Middle frontal gyrus (tissue), 1 donor: ENCODE data around the gene LRRC59.

Source experiments
- DNase-seq: peaks from one replicate; pipeline ENCODE4 v3.0.0-alpha.2; 2015; ENCODE audit warnings: low spot score; ENCODE audit errors: extremely low spot score

Gene LRRC59

DNA sequence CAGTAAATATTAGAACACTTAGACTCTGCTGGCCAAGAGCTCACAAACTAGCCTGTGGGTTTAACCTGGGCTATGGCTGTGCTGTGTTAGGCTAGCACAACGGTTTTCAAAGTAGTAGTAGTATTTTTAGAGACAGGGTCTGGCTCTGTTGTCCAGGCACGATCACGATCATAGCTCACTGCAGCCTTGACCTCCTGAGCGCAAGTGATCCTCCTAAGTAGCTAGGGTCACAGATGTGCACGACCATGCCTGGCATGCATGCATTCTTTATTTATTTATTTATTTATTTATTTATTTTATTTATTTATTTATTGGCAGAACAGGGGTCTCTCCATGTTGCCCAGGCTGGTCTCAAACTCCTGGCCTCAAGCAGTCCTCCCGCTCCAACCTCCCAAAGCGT is 34.7 kb downstream of the LRRC59 start:
- DNase-seq, result no peak

DNA sequence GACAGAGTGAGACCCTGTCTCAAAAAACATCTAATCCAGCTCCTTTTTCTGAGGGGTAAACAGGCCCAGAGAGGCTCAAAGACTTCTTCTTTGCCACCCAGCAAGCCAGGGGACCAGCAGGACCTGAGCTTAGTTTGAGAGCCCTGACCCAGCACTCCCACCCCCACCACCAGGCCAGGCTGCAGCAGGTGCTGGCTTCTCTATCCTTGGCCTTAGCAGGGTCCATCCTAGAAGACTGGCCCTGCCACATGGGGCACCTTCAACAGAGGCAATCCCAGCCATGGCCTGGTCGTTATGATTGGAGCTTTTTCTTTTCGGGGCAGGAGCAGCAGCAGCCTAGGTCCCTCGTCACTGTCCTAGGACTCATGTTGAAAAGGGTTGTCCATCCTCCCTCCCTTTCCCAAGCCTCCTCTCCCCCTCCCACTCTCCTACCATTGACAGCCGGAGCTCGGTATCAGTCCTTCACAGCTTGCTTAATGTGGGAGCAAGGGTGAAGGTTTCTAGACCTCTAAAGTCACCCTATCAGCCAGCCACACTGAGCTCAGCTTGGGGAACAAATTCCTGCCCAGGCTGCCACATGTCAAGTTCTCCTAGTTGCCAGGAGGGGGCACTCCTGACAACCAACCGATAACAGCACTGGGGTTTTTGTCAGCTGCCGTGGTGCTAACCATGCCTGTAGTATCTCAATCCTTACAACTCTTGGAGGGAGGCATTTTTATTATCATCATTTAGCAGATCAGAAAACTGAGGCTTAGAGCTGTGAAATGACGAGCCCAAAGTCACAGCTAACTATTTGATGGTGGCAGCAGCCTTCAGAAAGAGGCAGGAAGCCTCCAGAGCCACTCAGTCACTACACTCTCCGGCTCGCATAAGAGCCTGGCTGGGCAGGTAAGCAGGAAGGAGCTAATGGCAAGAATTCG is 35.5 kb downstream of the LRRC59 start:
- no peak for DNase-seq

DNA sequence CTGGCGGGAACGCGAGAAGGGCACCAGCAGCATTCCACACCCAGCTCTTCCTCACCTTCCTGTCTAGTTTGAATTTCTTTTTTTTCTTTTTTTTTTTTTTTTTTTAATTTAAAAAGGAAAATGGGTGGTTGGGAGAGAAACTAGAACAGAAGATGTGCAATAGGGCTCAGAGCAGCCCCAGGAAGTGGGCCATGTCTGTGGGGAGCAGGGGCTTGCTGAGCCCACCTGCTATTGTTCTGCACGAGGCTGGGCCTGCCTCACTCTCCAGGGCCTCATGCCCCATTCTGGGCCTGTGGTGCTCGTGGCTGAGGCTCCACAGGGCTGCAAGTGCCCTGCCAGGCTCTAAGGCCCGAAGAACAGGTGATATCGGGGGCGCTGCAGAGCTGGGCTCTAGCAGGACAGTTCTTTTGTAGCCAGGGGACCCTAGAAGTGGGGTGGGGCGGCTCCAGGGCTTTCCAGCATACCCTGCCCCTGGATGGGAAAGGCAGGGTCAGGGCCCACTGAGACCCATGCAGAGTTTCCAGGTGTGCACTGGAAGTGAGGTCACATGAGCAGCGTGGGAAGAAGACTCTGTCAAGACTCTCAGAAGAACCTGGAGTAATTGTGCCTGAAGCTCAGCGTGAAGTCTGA is 36.7 kb downstream of the LRRC59 start:
- DNase-seq, result no peak

DNA sequence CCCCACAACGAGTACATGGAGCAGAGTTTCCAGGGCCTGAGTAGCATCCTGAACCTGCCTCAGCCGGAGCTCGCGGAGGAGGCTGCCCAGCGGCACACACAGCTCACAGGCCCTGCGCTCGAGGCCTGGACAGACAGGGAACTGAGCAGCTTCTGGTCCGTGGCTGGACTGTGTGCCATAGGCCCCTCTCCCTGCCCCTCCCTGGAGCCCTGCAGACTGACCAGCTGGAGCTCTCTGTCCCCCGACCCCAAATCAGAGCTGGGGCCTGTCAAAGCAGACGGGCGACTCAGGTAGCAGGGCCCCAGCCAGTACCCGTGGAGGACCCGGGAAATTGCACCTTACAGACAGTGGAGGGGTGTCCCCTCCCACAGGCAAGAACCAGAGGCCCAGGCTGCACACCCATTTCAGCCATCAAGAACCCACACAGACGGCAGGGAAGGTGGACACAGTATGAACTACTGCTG is 37.3 kb downstream of the LRRC59 start:
- DNase-seq, result no peak

DNA sequence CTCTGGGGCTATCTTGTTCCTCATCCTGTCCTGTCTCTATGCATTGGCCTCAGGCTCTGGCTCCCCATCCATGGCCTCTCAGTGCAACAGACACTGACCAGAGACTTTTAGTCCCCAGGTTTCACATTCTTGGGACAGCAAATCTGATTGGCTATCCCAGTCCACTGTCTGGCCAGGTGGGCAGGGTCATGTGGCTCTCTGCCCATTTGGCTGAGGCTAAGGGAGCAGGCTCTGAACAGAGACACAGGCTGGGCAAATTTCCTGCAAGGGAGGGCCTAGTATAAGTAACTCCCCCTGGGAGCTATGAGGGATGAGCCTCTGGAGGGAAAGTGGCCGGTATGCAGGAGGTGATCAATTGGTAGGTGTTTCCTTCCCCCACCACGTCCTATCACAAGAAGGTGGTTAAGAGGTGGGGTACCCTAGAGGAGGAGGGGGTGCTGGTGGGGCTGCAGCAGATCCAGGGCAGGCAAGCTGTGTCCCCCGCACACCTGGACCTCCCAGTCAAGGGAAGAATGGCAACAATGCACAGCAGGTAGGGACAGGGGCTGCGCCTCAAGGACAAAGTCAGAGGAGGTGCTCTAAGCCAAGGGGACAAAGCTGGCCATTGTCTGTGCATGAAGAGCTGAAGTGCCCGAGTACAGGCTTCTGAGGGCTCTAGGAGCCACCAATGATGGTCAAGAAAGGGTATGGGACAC is 38.2 kb downstream of the LRRC59 start:
- DNase-seq, result no peak

DNA sequence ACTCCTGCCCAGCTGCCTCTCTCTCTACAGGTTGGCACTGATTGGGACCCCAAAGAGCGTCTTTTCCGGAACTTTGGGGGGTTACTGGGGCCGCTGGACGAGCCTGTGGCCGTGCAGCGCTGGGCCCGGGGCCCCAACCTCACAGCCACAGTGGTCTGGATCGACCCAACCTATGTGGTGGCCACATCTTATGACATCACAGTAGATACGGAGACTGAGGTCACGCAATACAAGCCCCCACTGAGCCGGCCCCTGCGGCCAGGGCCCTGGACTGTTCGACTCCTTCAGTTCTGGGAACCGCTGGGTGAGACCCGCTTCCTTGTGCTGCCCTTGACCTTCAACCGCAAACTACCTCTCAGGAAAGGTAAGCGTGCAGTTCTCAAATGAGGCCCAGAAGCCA is 39.1 kb downstream of the LRRC59 start:
- DNase-seq, result no peak

DNA sequence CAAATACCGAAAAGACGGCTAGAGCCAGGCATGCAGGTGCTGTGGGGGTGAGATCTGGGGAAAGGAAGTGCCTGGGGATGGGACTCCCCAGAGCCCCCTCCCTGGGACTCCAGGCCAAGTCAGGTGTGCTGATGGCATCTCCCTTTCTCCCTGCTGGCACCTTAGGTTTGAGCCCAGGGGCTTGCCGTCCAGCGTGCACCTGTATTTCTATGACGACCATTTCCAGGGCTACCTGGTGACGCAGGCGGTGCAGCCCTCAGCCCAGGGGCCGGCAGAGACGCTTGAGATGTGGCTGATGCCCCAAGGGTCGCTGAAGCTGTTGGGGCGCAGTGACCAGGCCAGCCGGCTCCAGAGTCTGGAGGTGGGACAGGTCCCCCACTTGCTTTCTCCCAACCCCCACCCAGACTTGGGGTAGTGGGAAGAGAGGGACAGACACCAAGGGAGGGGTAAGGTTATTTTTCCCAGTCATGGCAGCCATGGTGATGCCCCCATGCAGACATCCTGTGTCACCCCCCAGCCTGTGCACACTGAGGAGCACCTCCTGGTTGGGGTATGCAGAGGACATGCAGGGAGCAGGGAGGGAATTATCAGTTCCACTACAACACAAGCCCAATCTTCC is 40.3 kb downstream of the LRRC59 start:
- no peak for DNase-seq

DNA sequence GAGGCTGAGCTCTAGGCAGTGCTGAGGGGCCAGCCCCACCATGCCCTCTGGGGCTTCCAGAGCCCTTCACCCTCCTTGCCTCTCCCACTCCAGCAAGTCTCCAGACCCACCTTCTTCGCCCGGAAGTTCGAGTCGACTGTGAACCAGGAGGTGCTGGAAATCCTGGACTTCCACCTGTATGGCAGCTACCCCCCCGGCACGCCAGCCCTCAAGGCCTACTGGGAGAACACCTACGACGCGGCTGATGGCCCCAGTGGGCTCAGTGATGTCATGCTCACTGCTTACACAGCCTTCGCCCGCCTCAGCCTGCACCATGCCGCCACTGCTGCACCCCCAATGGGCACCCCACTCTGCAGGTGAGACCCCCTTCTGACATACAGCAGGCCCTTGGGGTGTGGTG is 40.9 kb downstream of the LRRC59 start:
- DNase-seq, result no peak

DNA sequence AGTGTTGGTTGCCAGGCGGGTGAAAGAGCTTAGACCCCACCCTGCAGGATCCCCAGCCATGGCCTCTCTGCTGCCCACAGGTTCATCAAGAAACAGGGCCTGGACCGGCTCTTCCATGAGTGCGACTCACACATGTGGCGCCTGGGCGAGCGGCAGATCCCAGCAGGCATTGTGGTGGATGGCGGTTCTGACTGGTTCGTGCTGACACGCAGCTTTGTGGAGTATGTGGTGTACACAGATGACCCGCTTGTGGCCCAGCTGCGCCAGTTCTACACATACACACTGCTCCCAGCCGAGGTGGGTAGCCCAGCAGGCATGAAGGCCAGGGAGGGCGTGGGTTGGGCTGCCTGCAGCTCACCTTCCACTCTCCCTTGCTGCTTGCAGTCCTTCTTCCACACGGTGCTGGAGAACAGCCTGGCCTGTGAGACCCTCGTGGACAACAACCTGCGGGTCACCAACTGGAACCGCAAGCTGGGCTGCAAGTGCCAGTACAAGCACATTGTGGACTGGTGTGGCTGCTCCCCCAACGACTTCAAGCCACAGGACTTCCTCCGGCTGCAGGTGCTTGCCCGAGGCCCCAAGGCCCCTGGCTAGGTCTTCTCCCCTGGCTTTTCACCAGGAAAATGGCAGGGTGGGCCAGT is 41.5 kb downstream of the LRRC59 start:
- no peak for DNase-seq

DNA sequence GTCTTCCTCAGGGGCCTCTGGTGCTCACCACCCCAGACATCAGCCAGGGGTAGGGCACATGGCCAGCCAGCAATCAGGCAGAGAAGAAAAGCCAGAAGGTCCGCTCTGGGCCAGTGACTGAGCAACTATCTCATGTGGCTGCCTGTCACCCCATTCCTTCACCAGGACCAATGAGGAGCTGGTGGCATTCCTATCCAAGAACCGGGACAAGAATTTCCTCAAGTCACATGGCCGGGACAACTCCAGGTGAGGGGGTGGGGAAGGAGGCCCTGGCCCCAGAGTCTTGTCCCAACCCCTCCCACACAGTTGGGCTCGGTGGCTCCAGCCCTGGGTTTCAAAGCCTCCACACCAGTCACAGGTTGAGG is 42.0 kb downstream of the LRRC59 start:
- DNase-seq, result no peak

DNA sequence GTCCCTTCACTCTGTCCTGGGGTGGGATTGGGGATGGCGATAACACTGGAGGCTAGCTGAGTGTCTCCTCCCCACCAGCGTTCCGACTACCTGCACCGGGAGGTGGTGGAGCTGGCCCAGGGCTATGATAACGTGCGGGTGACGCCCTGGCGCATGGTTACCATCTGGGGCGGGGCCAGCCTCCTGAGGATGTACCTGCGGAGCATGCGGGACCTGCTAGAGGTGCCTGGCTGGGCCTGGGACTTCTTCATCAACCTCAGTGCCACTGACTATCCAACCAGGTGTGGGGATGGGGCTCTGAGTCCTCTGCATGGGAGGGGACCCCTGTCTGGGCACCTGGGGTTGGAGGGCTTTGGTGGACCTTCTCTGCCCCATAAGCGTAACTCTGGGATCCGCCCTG is 42.5 kb downstream of the LRRC59 start:
- DNase-seq, result no peak

DNA sequence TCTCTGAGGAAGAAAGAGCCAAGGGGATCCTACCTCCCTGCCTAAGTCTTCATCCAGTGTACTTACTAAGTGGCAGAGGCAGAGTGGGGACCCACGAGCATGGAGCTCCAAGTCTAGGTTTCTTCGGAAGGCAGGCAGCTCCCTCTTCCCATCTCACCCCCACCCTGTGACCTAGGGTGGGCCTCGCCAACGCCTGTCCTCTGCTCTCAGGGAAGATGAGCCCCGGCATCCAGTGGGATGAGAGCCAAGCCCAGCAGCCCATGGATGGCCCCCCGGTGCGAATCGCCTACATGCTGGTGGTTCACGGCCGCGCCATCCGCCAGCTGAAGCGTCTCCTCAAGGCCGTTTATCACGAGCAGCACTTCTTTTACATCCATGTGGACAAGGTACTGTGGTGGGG is 43.1 kb downstream of the LRRC59 start:
- no peak for DNase-seq

DNA sequence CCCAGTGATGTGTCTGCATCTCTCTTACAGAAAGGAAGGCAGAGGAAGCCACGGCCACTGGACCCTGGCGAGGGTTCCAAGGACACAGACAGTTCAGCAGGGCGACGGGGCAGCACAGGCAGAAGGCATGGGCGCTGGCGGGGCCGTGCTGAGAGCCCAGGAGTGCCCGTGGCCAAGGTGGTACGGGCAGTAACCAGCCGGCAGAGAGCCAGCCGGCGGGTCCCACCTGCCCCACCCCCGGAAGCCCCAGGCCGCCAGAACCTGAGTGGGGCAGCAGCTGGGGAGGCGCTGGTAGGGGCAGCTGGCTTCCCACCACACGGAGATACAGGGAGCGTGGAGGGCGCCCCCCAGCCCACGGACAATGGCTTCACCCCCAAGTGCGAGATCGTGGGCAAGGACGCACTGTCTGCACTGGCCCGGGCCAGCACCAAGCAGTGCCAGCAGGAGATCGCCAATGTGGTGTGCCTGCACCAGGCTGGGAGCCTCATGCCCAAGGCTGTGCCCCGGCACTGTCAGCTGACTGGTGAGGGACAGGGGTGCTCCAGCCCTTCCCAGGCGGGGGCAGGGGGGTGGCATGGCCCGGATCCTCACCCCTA is 43.6 kb downstream of the LRRC59 start:
- DNase-seq, result no peak

DNA sequence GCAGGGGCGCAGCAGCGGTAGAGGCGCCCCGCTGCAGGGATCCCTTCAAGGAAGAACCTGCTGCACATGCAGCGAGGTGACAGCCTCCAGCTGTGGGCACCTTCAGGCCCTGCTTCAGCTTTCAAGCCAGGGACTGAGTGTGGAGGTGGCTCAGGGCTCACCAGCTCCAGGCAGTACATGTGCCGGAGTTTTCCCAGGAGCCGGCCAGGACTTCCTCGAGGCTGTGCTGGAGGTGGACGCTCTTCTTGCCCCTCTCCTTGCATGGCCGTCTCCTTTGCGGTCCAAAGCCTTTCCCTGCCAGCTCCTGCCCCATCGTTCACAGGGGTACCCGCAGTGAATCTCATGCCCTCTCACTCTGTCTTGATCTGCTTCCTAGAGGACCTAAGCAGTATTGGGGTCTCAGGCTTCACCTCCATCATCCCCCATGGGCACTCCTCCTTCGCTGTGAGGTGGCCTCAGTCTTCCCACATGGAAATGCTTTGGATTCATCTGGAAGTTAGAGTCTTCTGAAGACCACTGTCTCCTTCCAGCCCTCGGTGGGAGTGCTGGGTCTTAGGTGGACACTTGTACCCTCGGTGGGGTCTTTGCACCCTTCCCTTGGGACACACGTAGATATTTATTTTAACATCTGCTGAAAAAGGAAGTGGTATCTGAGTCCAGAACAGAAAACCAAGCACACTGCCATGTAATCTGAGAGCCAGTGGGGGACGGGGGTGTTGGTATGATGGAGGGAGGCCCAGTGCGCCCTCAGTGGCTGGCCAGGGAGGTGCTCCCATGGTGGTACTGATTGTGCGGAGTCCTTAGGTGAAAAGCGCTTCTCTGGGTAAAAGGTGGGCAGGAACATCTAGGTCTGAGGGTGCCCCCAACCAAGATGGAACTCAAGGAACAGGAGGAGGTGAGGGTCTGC is 44.4 kb downstream of the LRRC59 start:
- no peak for DNase-seq

DNA sequence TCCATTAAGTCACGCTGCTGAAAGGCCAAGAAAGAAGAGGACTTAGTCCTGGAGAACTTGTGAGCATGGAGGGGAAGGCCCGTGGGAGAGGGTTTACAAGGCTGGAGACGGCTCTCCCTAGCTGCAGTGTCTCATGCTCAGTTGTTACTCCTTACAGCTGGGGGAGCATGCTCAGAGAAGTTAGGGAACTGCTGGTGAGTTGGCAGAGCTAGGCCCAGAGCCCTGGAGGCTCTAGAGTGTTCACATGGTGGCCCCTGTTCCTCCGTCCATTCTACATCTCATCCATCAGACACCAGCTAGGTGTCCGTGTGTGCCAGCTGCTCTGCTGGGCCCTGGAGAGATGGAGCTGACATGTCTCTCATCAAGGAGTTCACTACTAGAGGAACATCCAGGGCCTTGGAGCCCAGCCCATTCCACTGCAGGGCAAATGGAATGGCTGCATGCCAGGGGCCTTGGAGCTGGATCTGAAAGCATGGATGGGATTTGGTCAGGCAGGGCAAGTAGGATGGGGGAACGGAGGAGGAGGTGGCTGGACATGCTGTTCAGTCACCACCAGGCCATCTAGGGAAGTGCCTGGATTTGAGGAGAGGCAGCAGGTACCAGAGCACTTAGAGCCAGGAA is 45.1 kb downstream of the LRRC59 start:
- no peak for DNase-seq

DNA sequence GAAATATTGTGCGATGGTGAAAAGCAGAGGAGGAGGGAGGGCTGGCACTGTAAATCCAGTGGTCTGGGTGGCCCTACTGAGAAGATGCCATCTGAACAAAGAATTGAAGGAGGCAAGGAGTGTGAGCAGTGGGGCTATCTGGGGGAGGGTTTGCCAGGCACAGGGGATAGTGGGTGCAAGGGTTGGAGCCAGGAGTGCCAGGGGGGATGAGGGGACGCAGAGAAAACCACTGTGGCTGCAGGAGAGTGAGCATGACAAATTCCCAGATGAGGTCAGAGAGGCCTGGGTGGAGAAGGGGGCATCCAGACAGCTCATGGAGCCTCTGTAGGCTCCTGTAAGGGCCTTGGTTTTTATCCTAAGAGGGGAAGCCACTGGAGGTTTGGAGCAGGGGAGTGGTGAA is 46.6 kb downstream of the LRRC59 start:
- DNase-seq, result no peak

DNA sequence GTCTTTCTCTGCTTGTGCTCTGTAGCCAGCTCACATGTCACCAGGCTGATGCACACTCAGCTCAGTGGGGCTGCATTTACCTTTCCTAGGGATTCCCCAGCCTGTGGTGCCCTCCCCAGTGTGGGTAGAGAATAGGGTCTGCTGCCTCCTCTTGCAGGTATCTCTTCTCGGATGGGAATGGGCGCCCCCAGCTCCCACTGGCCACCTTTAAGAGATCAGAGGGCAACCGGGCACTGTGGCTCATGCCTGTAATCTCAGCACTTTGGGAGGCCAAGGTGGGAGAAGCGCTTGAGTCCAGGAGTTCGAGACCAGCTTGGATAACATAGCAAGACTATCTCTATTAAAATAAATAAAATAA is 48.1 kb downstream of the LRRC59 start:
- no peak for DNase-seq

DNA sequence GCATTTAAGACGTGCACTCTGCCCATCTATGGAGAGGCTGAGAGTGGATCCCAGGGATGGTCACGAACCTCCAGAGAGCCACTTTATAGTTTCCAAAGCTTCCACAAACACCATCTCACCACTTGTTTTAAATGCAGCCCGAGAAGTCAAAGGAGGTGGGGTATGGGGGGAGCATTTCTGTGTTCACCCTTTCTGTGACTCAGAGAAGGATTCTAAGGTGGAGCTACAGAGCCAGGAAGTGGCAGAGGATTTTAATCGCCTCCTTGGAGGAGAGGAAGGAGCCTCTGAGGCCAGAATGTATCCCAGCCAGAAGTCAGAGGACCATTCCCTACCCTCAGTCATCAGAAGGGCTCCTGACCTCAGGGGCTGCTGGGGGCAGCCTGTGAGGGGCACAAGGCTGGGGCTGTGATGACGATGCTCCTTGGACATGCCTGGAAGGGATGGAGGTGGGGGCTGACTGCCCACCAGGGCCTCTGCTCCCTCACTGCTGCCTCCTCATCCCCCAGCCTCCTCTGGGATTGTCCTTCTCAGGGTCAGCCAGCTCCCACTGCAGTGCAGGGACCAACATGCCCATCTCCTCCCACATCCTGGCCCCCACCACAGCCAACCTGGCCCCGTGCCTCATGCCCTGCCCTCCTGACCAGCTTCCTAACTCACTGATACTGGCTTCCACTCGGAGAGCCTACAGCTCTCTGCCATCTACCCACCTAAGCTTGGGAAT is 48.6 kb downstream of the LRRC59 start:
- no peak for DNase-seq

DNA sequence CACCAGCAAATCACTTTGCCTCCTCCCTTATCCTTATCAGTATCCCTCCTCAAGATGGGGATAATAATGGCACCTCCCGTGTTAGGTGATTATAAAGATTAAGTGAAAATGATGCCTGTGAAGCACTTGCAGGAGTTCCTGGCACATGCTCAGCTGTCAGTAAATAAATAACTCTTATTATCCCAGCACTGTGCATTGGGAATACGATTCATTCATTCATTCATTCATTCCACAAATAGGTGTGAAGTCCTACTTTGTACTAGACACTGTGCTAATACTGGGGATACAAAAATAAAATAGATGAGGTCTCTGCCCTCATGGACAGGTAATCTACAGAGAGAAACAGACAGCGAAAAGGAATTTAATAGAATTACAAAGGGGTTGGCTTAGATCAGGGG is 49.4 kb downstream of the LRRC59 start:
- no peak for DNase-seq
